ENCODE measurements around the gene GNG4. TPM values are rescaled to one million over a fixed set of nuclear protein-coding genes. Genes with fewer than 3 reads are reported as not detected.
A peak's percentile ranks its signal among the peaks of the same experiment; 100 is the strongest.

The GNG4 gene
- total RNA-seq (under 1 TPM; 0.21 to 0.57 TPM), polyA plus RNA-seq (under 1 TPM in 1 of 2 donors, not detected in 1; 0.11 TPM)
- long read RNA-seq, donor 1, full-length matches to known transcripts, result 1 of 1 reads
- long read RNA-seq, donor 1, partial matches to known transcripts, result 0 of 1 reads
- long read RNA-seq, donor 1, other reads (novel, unspliced or antisense), result 0 of 1 reads
- long read RNA-seq, donor 2, full-length matches to known transcripts, result 1 of 1 reads
- long read RNA-seq, donor 2, partial matches to known transcripts, result 0 of 1 reads
- long read RNA-seq, donor 2, other reads (novel, unspliced or antisense), result 0 of 1 reads
- long read RNA-seq, donor 3, result 0 reads
- long read RNA-seq, donor 4, result 0 reads
- long read RNA-seq, donor 5, full-length matches to known transcripts, result 2 of 2 reads
- long read RNA-seq, donor 5, partial matches to known transcripts, result 0 of 2 reads
- long read RNA-seq, donor 5, other reads (novel, unspliced or antisense), result 0 of 2 reads

DNA sequence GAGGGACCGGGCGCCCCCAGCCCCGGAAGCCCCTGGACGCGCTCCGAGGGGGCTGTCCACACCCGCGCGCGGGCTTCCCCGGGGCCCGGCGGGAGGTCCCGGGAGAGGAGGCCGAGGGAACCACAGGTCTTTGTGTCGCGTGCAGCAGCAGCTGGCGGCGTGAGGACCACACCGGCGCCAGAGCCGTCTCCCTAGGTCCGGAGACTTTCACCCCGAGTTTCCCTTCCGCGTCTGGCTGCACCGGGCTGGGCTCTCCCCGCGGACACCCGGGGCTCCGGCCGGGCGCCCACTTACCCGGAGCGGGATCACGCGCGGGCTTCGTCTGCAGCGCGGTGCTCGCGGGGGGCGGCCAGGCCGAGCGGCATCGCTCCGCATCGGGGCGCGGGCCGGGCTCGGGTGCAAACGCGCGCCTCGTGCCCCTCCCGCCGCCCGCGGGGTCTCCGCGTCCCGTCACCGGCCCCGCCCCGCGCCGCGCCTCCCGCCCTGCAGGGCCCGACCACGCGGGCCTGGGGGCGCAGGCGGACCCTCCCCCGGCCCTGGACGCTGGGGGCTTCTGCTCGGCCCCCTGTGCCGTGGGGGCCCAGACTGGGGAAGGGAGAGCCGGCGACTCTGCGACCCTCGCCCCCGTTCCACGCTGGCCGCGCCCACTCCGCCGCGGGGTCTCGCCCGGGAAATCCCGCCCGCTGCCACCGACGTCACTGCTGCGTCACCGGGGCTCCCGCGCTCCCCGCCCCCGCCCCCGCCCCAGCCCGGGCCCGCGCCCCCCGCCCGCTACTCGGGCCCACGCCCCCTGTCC is at the start of gene GNG4:
Gene GNG4 (minus strand): TSS at position 417 of the 796 bp plus-strand sequence. CDS start 65,946 bp downstream, outside the sequence.
- peak; percentile 29 for ATAC-seq (ENCODE audit: insufficient read depth, low FRiP score)
- H3K9ac ChIP-seq (ENCODE audit: insufficient read depth in 1 of 2, low read length in 2 of 2), result no peak within 1 kb of the TSS

GRCh38 chr1:235697508-235697907 is 47.9 kb upstream of the GNG4 start:
- WGBS, 2 donors, result 93% methylated on average over 2 of the region's 2 CpGs
- no peak for DNase-seq
- no peak overlapping the region for H3K27ac ChIP-seq (ENCODE audit: low read depth in 1 of 2, low read length in 1 of 2)
- TF ChIP-seq CTCF (IDR thresholded peaks at IDR 0.05; ENCODE audit: control extremely low read depth, extremely low read depth), result no peak
- no peak overlapping the region for H3K9ac ChIP-seq (ENCODE audit: insufficient read depth in 1 of 2, low read length in 2 of 2)
- H3K9me3 ChIP-seq (ENCODE audit: control insufficient read depth in 4 of 4, insufficient read depth in 3 of 4, low read length in 3 of 4), result peaks cover 0 to 1% (median 0%) of the 10 kb centered on the region in 4 donors
- no peak overlapping the region for H3K4me3 ChIP-seq
- H3K4me1 ChIP-seq (ENCODE audit: control insufficient read depth in 5 of 5, insufficient read depth in 5 of 5, low read length in 5 of 5), result no peaks in the 10 kb centered on the region
- ATAC-seq (ENCODE audit: insufficient read depth, low FRiP score), result no peak
- no peaks in the 10 kb centered on the region for H3K27me3 ChIP-seq (ENCODE audit: control insufficient read depth in 3 of 3, insufficient read depth in 3 of 3, low read length in 2 of 3)
- peaks cover 11 to 25% (median 18%) of the 10 kb centered on the region in 4 donors for H3K36me3 ChIP-seq (ENCODE audit: control insufficient read depth in 4 of 4, insufficient read depth in 4 of 4, low read length in 4 of 4)

More for the DNA sequence above, at the start of gene GNG4:
- Histone ChIP-seq H3K9me3 (ENCODE audit: control insufficient read depth in 4 of 4, insufficient read depth in 3 of 4, low read length in 3 of 4) (peaks cover 0 to 6% (median 0%) of the 10 kb centered on the region in 4 donors), H3K4me1 (ENCODE audit: control insufficient read depth in 5 of 5, insufficient read depth in 5 of 5, low read length in 5 of 5) (peaks cover 2 to 15% (median 9%) of the 10 kb centered on the region in 5 donors), H3K36me3 (ENCODE audit: control insufficient read depth in 4 of 4, insufficient read depth in 4 of 4, low read length in 4 of 4) (no peaks in the 10 kb centered on the region), H3K27me3 (ENCODE audit: control insufficient read depth in 3 of 3, insufficient read depth in 3 of 3, low read length in 2 of 3) (peaks cover 5 to 36% (median 34%) of the 10 kb centered on the region in 3 donors), H3K27ac (ENCODE audit: low read depth in 1 of 2, low read length in 1 of 2) (no peak within 1 kb of the TSS), H3K4me3 (peak within 1 kb of the TSS; percentile 35)
- TF ChIP-seq CTCF (IDR thresholded peaks at IDR 0.05; ENCODE audit: control extremely low read depth, extremely low read depth), result no peak
- 0 to 1% methylated on average over 65 to 111 of the region's 111 CpGs for WGBS, 2 donors
- peak; percentile 43 to 64 (median 44) for DNase-seq

- 96% methylated on average over 4 of the region's 4 CpGs for WGBS, 2 donors
- H3K4me3 ChIP-seq, result no peak overlapping the region
- H3K4me1 ChIP-seq (ENCODE audit: control insufficient read depth in 5 of 5, insufficient read depth in 5 of 5, low read length in 5 of 5), result no peaks in the 10 kb centered on the region
- DNase-seq (no peak), ATAC-seq (ENCODE audit: insufficient read depth, low FRiP score) (no peak)
- TF ChIP-seq CTCF (IDR thresholded peaks at IDR 0.05; ENCODE audit: control extremely low read depth, extremely low read depth), result no peak
- H3K27me3 ChIP-seq (ENCODE audit: control insufficient read depth in 3 of 3, insufficient read depth in 3 of 3, low read length in 2 of 3), result no peaks in the 10 kb centered on the region
- no peaks in the 10 kb centered on the region for H3K9me3 ChIP-seq (ENCODE audit: control insufficient read depth in 4 of 4, insufficient read depth in 3 of 4, low read length in 3 of 4)
- H3K27ac ChIP-seq (ENCODE audit: low read depth in 1 of 2, low read length in 1 of 2), result no peak overlapping the region
- H3K9ac ChIP-seq (ENCODE audit: insufficient read depth in 1 of 2, low read length in 2 of 2), result no peak overlapping the region
- H3K36me3 ChIP-seq (ENCODE audit: control insufficient read depth in 4 of 4, insufficient read depth in 4 of 4, low read length in 4 of 4), result peaks cover 7 to 28% (median 10%) of the 10 kb centered on the region in 4 donors
Observed at GRCh38 chr1:235689356-235689755, 39.8 kb upstream of the GNG4 start.

Measured in lung (tissue), 16 donors.